GM18519 (cell line): ENCODE measurements around the gene PPP2R2C.

Experiments
- ATAC-seq: cut with Tn5 transposase; IDR thresholded peaks from one replicate; pipeline ENCODE4 v1.9.1; 2021; ENCODE audit warnings: mild to moderate bottlenecking, moderate library complexity; ENCODE audit not compliant: unreplicated experiment, low FRiP score

The PPP2R2C gene

GRCh38 chr4:6319530-6320150 lies 152.8 kb downstream of the PPP2R2C start:
- no peak for ATAC-seq

GRCh38 chr4:6318206-6318605 lies 154.2 kb downstream of the PPP2R2C start:
- ATAC-seq: no peak

GRCh38 chr4:6316461-6317003 lies 155.9 kb downstream of the PPP2R2C start:
- no peak for ATAC-seq

GRCh38 chr4:6313216-6313615 lies 159.2 kb downstream of the PPP2R2C start:
- no peak for ATAC-seq

- ATAC-seq: no peak
These were observed 162.6 kb downstream of the PPP2R2C start for GRCh38 chr4:6309777-6310176.

- no peak for ATAC-seq
These were observed 163.3 kb downstream of the PPP2R2C start for GRCh38 chr4:6308899-6309643.

GRCh38 chr4:6307891-6308290 lies 164.5 kb downstream of the PPP2R2C start:
- ATAC-seq: no peak

- no peak for ATAC-seq
These were observed 165.2 kb downstream of the PPP2R2C start for GRCh38 chr4:6307230-6307629.

GRCh38 chr4:6306299-6306698 lies 166.1 kb downstream of the PPP2R2C start:
- ATAC-seq: no peak

GRCh38 chr4:6303943-6304342 lies 168.5 kb downstream of the PPP2R2C start:
- no peak for ATAC-seq

GRCh38 chr4:6302869-6303268 lies 169.5 kb downstream of the PPP2R2C start:
- no peak for ATAC-seq

GRCh38 chr4:6301732-6302442 lies 170.5 kb downstream of the PPP2R2C start:
- no peak for ATAC-seq

- no peak for ATAC-seq
These were observed 171.2 kb downstream of the PPP2R2C start for GRCh38 chr4:6301051-6301731.

- no peak for ATAC-seq
These were observed 172.1 kb downstream of the PPP2R2C start for GRCh38 chr4:6300359-6300758.

GRCh38 chr4:6299875-6300274 lies 172.5 kb downstream of the PPP2R2C start:
- ATAC-seq: no peak

- no peak for ATAC-seq
These were observed 173.6 kb downstream of the PPP2R2C start for GRCh38 chr4:6298852-6299251.

- no peak for ATAC-seq
These were observed 174.4 kb downstream of the PPP2R2C start for GRCh38 chr4:6298035-6298434.

- ATAC-seq: no peak
These were observed 175.1 kb downstream of the PPP2R2C start for GRCh38 chr4:6297266-6297815.

GRCh38 chr4:6296026-6296425 lies 176.4 kb downstream of the PPP2R2C start:
- no peak for ATAC-seq

GRCh38 chr4:6295495-6295894 lies 176.9 kb downstream of the PPP2R2C start:
- no peak for ATAC-seq
